ENCODE measurements around the gene PID1.

Gene PID1

DNA sequence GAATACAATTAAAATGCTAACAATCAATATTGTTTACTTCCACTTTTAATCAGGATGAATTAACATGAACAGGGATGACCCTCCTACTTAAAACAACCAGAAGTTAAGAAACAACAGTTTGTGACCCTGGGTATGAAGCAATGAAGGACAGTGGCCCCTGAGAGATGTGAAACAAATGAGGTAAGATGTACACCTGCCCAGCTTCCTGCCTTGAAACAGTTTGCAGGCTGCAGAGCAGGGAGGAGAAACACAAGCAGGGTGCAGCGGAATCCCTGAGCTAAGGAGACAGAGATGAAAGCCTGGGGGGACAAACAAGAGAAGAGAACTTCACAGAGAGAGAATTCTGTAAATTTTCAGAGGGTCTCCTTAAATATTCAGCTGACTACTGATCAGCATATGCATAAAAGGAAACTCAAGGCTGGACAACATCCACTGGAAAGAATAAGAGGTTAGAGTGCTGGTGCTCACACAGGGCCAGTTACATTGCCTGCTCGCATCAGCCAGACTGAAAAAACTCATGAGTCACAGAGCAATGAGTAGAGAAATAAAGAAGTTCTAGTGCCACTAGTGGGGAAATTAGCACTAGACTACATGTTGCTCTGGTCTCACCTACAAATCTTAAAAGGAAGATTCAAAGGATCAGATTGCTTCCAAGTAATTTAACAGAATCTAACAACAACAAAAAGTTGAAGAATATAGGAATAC, 106.4 kb downstream of the PID1 start:
- no peak for DNase-seq (ENCODE audit: low read depth)

- DNase-seq (ENCODE audit: low read depth), result no peak
These were observed 107.2 kb downstream of the PID1 start for GRCh38 chr2:229163893-229164292.

DNA sequence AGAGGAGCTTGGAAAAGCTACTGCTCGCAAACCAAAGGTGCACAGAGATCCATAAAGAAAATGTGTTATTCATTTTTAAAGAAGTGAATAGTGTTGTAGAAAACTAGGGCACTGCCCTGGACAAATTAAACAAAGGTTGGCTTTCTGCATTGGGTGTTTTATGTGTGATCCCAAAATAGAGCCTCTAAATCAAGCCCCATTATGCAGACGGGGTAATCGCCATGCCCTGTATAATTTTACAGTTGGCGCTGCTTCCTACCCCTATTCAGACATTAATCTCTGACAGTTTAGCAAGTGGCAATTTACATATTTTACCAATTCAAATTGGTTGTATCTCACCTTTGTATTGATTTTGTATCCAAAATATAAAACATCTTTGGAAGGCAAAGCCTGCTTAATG, 109.1 kb downstream of the PID1 start:
- DNase-seq (ENCODE audit: low read depth), result no peak

DNA sequence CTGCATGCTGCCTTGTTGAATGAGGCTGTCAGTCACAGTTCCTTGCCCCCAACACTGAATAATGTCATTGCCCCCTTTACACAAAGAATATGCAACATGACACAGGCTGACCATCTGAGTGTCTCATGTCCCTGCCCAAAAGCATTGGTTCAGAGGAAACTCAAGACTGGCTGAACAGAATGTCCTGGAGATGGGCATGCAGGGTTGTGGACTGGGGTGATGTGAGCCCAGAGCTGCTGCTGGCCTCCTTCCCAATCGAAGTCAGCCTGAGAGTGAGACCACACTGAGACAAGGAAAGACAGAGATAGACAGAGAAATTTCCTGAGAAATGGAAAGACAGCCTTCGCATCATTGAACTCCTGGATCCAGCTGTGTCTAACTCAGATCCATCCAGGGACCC, 110.1 kb downstream of the PID1 start:
- DNase-seq (ENCODE audit: low read depth), result no peak

DNA sequence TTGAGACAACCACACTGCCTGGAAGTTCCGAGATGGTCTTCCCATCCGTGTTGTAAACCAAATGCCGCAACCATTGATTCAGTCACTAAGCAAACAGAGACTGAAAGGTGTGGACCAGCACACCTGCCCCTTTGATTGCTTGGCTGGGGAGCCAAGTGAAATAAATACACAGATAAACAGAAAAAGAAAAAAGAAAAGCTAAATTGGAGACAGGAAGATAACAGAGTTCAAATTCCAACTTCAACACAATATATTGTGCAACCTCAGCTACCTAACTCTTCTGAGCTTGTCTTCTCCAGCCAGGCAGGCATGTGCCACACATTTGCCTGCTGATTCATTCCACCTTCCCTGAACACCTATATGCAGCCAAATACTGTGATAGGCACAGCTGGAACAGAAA, 110.9 kb downstream of the PID1 start:
- DNase-seq (ENCODE audit: low read depth), result no peak

GRCh38 chr2:229159405-229159804, 111.7 kb downstream of the PID1 start:
- DNase-seq (ENCODE audit: low read depth), result no peak

GRCh38 chr2:229154381-229154780, 116.7 kb downstream of the PID1 start:
- DNase-seq (ENCODE audit: low read depth), result no peak

DNA sequence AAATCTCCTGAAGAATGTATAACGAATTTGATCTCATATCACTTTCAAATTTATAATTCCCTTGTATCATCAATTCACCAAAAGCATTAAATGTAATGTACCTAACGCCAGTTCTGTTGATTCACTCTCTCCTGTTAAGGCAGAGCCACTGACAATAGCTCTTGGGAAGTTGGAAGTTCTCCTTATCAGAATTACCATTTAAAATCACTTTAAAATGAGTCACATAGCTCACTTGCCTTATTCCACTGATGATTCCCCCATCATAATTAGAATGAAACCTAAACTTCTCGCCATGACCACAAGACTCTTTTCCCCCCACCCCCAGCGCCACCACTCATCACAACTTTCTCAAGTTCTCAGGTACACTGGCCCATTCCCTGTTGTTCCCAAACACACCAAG, 117.1 kb downstream of the PID1 start:
- DNase-seq (ENCODE audit: low read depth), result no peak

- DNase-seq (ENCODE audit: low read depth), result no peak
These were observed 117.8 kb downstream of the PID1 start for GRCh38 chr2:229153267-229153666.

- no peak for DNase-seq (ENCODE audit: low read depth)
These were observed 118.4 kb downstream of the PID1 start for GRCh38 chr2:229152674-229153073.

- DNase-seq (ENCODE audit: low read depth), result no peak
These were observed 120.8 kb downstream of the PID1 start for GRCh38 chr2:229150317-229150716.

- DNase-seq (ENCODE audit: low read depth), result no peak
These were observed 129.6 kb downstream of the PID1 start for GRCh38 chr2:229141424-229142025.

DNA sequence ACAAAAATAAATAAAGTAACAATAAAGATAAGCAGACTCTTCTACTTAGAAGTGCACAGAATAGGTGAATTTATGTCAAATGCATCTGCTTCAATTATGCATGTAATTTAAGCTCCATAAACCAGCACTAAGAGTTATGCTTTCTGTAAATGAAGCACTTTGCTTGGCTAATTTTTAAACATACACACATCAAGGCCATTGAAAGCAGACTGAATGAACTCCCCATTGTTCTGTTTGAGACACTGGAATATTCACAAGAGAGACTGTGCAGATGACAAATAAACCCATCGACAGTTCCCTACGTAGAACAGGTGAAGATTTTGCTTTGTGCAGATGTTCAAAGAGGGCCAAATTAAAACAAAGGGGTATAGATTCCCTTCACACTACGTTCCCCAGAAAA, 133.4 kb downstream of the PID1 start:
- no peak for DNase-seq (ENCODE audit: low read depth)

- no peak for DNase-seq (ENCODE audit: low read depth)
These were observed 134.0 kb downstream of the PID1 start for GRCh38 chr2:229137066-229137465.

DNA sequence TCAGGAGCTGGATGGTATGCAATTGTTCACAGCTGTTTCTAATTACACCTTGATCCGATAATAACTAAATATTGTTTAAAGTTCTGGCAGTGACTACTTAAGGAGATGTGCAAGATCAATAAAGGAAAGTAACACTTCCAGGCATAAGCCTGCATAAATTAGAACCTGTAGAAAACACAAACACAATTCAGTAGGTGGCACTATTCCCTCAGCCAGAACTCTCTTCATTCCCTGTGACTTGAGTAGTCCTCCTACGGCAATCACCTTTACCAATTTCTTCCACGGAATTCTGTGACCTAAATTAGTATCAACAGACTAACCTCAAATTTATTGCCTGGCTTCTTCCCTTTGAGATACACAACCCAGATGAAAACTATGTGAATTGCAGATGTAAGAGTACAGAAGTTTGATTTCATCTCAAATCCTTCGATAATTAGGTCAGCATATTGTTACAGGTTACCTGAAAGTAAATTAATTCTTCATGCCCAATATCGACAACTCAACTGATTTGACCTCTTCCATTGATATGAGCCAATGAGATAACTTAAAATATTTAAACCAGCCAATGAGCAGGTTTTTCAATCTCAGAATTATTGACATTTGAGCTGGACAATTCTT, 137.8 kb downstream of the PID1 start:
- no peak for DNase-seq (ENCODE audit: low read depth)

- DNase-seq (ENCODE audit: low read depth), result no peak
These were observed 138.9 kb downstream of the PID1 start for GRCh38 chr2:229132236-229132635.

- no peak for DNase-seq (ENCODE audit: low read depth)
These were observed 140.6 kb downstream of the PID1 start for GRCh38 chr2:229130522-229130921.

GRCh38 chr2:229129738-229130371, 141.2 kb downstream of the PID1 start:
- no peak for DNase-seq (ENCODE audit: low read depth)

GRCh38 chr2:229127471-229127870, 143.6 kb downstream of the PID1 start:
- DNase-seq (ENCODE audit: low read depth), result no peak

DNA sequence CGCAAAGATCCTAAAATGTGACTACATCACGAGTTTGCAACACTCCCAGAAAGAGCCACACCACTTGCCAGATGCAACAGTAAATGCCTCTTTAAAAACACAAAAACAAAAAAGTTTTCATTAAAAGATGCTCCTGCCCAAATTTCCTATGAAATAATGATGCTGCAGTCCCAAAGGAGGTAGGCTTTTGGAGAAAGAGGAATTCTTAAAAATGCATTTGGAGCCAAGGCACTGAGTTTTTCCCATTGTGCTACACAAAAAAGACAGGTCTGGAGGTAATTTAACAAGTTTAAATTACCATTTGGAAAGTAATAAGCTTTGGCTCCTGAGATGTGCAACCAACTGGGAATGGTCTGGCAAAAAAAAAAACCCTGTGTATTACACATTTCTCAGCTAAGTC, 145.0 kb downstream of the PID1 start:
- DNase-seq (ENCODE audit: low read depth), result no peak

DNA sequence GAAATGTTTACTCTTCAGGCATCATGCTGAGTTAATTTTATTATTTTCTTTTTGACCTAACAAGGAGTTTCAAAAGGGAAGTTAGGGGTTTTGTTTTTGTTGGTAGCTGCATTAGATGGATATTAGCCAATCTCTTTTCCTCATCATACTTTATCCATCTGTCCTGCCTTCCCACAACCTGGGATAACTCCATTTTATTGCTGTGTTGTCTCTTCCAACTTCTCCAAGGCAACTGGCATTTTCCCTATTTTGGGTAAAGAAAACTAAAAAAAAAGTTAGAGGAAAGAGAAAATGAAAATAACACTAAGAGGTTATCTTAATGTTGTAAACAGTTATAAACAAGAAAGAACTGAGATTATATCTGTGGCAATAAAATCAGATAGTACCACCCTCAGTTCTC, 147.0 kb downstream of the PID1 start:
- DNase-seq (ENCODE audit: low read depth), result no peak

DNA sequence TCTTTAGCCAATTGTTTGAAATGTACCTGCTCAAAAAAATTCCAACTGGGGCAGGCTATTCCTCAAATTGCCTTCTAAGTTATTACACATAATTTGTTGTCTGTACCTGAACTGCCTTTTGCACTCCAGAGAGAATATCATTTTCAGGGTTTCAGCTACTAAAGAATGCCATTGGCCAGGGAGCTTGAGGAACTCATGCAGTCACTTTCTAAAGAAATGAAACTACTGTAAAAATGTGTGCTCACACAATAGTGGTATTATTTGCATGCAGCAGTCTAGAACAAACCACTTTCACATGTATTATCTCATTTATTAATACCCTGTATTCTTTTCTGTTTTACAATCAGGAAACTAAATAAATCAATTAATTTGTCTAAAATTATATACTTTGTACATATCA, 152.2 kb downstream of the PID1 start:
- no peak for DNase-seq (ENCODE audit: low read depth)

DNA sequence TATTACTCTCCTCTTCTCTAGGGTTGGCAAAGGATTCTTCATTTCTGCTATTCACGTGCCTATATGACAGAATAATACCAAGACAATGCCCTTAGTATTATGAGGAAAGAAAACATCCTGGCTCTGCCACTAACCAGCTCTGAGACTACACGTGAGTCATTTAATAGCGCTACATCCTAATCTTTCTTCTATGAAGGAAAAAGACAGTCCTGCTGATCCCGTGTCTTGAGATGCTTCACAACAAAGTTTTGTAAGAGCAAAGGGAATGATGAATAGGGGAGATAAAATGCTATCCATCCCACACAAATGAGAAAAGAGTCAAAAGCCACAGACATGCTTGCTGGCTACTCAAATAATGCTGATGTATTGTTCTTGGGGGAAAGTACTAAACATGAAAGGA, 152.8 kb downstream of the PID1 start:
- no peak for DNase-seq (ENCODE audit: low read depth)

All from activated T-cell treated with anti-CD3 and anti-CD28 coated beads for 24 hours (primary cell).